GM19455 (cell line): ENCODE measurements around the gene BBS10.
"Not testable (repeated sequence)": the region's sequence is repeated elsewhere in the genome, so short reads cannot be mapped to it uniquely, and the experiment has no call there.

Source experiments
- ATAC-seq: cut with Tn5 transposase; IDR thresholded peaks from one replicate; pipeline ENCODE4 v1.9.1; 2021; ENCODE audit not compliant: unreplicated experiment

The BBS10 gene

GRCh38 chr12:76332606-76333005 lies 15.6 kb downstream of the BBS10 start:
- ATAC-seq, result no peak

DNA sequence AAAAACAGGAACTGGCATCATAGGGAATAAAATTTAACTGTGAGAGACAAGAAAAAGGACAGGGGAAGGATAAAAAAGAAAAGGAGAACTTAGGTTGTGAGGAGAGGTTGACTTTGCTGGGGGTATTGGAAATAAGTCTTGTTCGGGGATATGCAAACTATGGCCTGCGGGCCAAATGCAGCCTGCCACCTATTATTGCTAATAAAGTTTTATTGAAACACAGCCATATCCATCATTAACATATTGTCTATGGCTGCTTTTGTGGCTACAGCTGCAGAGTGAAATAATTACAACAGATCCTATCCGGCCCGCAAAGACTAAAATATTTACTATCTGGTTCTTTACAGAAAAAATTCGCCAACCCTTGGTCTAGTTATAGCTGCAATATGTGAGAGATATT lies 18.6 kb downstream of the BBS10 start:
- ATAC-seq, result no peak

- ATAC-seq, result no peak
These were observed 19.1 kb downstream of the BBS10 start for GRCh38 chr12:76329159-76329558.

GRCh38 chr12:76319595-76320319 lies 28.5 kb downstream of the BBS10 start:
- not testable (repeated sequence) for ATAC-seq

GRCh38 chr12:76318773-76319594 lies 29.2 kb downstream of the BBS10 start:
- no peak for ATAC-seq

GRCh38 chr12:76317976-76318375 lies 30.2 kb downstream of the BBS10 start:
- ATAC-seq, result no peak

DNA sequence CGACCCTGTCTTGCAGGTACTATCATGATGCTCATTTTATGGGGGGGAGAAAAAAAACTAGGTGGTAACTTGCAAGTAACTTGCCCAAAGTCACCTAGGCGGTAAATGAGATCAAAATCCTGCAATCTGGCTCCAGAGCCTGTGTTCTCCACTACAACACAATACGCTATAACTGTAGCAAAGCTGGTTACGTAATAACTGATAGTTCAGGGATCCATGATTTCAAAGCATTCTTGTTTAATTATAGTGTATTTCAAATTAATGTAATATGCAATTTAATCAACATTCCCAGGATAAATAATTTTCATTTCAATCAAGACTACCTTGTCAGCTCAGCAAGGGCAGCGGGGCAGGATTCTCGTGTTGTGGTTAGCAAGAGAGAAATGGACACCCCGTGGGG lies 31.7 kb downstream of the BBS10 start:
- ATAC-seq, result no peak

GRCh38 chr12:76313299-76313698 lies 34.9 kb downstream of the BBS10 start:
- ATAC-seq, result no peak

- ATAC-seq, result no peak
These were observed 35.9 kb downstream of the BBS10 start for GRCh38 chr12:76312315-76312714.

DNA sequence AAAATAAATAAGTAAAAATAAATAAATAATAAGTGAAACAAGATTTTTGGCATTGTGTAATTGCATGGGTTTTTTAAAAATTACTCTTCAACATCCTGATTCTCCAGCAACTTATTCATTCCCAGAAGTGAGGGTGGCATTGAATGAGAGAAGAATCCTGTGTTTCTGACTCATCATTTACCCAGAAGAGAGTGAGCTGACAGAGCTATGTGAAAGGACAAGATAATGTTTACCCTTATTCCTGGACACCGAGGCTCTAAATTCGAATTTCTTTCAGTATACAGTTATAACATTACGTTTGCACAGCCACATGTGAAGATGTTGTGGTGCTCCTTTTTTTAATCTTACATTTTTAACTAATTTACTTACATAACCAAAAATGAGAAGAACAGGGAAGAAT lies 36.4 kb downstream of the BBS10 start:
- ATAC-seq, result no peak

DNA sequence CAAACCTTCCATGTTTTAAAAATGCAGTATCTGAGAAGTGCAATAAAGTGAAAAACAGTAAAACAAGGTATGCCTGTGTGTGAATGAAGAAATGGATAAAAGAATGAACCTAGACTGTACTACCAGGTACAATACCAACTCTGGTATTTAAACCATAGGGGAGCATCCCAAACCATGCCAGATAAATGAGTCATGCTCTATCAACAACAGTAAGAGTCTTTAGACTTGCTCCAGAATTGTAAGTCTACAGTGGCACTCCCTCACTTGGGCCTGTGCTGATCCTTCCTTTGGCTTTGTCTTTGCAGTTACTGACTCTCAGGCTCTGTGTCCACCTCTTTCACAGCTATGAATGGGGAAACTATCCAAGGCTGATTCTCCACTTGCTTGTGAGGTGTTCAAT lies 38.1 kb downstream of the BBS10 start:
- no peak for ATAC-seq

- ATAC-seq, result no peak
These were observed 39.3 kb downstream of the BBS10 start for GRCh38 chr12:76308866-76309265.

- no peak for ATAC-seq
These were observed 41.1 kb downstream of the BBS10 start for GRCh38 chr12:76307083-76307482.

- no peak for ATAC-seq
These were observed 44.2 kb downstream of the BBS10 start for GRCh38 chr12:76303989-76304460.

GRCh38 chr12:76303365-76303764 lies 44.9 kb downstream of the BBS10 start:
- no peak for ATAC-seq

- ATAC-seq, result no peak
These were observed 47.9 kb downstream of the BBS10 start for GRCh38 chr12:76300297-76300665.

DNA sequence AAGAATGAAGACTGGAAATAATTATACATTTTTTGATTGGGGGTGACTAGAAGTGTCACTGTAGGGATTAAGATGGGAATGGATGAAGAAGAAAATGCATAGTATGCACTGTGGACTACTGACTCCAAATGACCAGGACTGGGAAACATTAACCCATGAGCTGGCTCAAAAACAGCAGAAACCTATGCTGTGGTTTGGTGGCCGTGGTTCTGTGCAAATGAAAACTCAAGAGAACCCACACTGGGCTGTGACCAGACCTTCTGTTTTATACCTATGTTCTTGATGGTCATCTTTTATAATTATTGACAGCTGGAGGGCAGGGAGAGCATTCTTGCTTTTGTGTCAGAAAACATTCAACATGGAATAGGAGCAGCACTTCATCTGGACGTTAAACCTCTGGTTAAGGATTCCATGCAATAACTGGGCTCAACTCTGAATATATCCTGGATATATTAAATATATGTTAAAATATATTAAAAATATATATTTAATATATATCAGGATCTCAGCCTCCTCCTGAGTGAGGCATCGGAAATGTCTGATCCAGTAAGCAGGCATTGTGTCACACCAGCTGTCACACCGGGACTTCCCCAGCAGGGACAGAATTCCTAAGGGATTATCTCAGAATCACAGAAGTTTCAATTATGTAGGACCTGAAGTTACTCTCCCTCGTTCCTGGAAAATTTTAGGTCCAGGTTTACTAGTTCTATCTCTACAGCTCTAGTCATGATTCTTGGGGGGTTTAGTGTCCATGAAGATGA lies 48.5 kb downstream of the BBS10 start:
- no peak for ATAC-seq
